Stimulated activated CD8-positive, alpha-beta memory T cell treated with anti-CD3 and anti-CD28 coated beads, Interleukin-15, amount 100 ng/mL, for 24 hours (primary cell): ENCODE results near the gene PDZD4.
A peak's percentile ranks its signal among the peaks of the same experiment; 100 is the strongest.

ENCODE experiments used
- DNase-seq: peaks from one replicate; pipeline ENCODE4 v3.0.0-alpha.2; 2020; ENCODE audit warnings: low read depth

The PDZD4 gene

GRCh38 chrX:153805436-153805835 lies 24.9 kb downstream of the PDZD4 start:
- no peak for DNase-seq

GRCh38 chrX:153804621-153805020 lies 25.7 kb downstream of the PDZD4 start:
- DNase-seq: no peak

GRCh38 chrX:153804100-153804595 lies 26.2 kb downstream of the PDZD4 start:
- DNase-seq: no peak

GRCh38 chrX:153803211-153804099 lies 26.9 kb downstream of the PDZD4 start:
- DNase-seq: no peak

- no peak for DNase-seq
These were observed 27.8 kb downstream of the PDZD4 start for GRCh38 chrX:153802513-153803045.

GRCh38 chrX:153801669-153802068 lies 28.7 kb downstream of the PDZD4 start:
- DNase-seq: no peak

- DNase-seq: no peak
These were observed 29.6 kb downstream of the PDZD4 start for GRCh38 chrX:153800746-153801145.

GRCh38 chrX:153800177-153800722 lies 30.1 kb downstream of the PDZD4 start:
- DNase-seq: no peak

GRCh38 chrX:153799326-153799725 lies 31.0 kb downstream of the PDZD4 start:
- DNase-seq: no peak

- DNase-seq: no peak
These were observed 32.8 kb downstream of the PDZD4 start for GRCh38 chrX:153797415-153798015.

GRCh38 chrX:153794897-153795816 lies 35.2 kb downstream of the PDZD4 start:
- no peak for DNase-seq

- peak; percentile 79 for DNase-seq
These were observed 36.1 kb downstream of the PDZD4 start, which contains the start of the genes IDH3G and SSR4 for GRCh38 chrX:153794018-153794896. Gene IDH3G, minus strand, starts transcription at chrX:153794375. Its CDS starts 49 bp downstream, at chrX:153794326. Gene SSR4, plus strand, starts transcription at chrX:153794668. Its CDS starts 20 bp downstream, at chrX:153794688.

- DNase-seq: no peak
These were observed 37.1 kb downstream of the PDZD4 start for GRCh38 chrX:153793291-153793690.

- DNase-seq: no peak
These were observed 38.0 kb downstream of the PDZD4 start for GRCh38 chrX:153792368-153792767.

- no peak for DNase-seq
These were observed 39.1 kb downstream of the PDZD4 start for GRCh38 chrX:153791104-153791852.

- DNase-seq: no peak
These were observed 40.7 kb downstream of the PDZD4 start for GRCh38 chrX:153789654-153790053.

GRCh38 chrX:153786669-153787068 lies 43.7 kb downstream of the PDZD4 start:
- DNase-seq: no peak

- no peak for DNase-seq
These were observed 45.9 kb downstream of the PDZD4 start for GRCh38 chrX:153784325-153784967.

GRCh38 chrX:153783378-153784013 lies 46.8 kb downstream of the PDZD4 start:
- no peak for DNase-seq
